ENCODE data around the gene BCAS4.

GRCh38 chr20:50820515-50821256 lies 25.8 kb downstream of the BCAS4 start:
- TF ChIP-seq CTCF (IDR thresholded peaks at IDR 0.05; ENCODE audit: low read depth, low read length) (no peak), MYC (IDR thresholded peaks at IDR 0.05; ENCODE audit: low read depth, low read length) (no peak), POLR2A (IDR thresholded peaks at IDR 0.05; ENCODE audit: extremely low read depth, insufficient read length) (no peak)
- TF ChIP-seq, protein P1, sequence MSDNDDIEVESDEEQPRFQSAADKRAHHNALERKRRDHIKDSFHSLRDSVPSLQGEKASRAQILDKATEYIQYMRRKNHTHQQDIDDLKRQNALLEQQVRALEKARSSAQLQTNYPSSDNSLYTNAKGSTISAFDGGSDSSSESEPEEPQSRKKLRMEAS (IDR thresholded peaks at IDR 0.05; ENCODE audit: low read depth, low read length) = no peak
